ENCODE data around the gene PRRT2.

PRRT2 gene

DNA sequence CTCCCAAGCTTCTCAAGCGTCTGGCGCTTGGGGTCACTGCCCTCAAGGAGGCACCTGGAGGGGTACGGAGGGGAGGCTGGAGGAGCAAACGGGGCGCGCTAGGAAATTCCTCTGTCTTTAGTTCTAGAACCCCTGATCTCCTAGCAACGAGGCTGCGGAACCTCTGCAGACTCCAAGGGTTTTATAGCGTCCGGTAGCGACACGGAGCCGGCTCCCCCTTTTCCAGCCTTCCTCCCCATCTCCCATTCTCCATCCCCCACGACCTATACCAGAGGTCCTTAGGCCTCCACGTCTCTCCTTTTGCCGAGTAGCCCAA is 51.6 kb downstream of the PRRT2 start:
- no peak for DNase-seq

DNA sequence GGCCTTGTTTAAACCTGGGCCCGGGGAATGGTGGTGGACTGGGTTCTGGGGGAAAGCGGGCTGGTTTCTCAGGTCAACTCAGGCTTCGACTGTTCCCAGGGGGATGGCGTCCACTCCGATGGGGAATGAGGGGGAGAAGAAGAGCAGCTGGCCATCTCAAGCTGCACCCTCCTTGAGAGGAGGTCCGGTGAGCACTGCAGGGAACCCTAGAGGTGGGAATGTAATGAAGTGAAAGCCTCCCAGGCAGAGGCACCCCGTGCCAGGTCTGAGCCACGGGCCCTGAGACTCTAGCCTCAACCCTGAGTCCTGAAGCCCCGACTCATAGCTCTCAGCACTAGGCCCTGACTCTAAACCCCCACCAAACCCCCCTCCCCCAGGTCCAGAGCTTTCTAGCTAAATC is 52.2 kb downstream of the PRRT2 start:
- no peak for DNase-seq

All from KG1 (cell line).